GM21786 (cell line): ENCODE data around the gene ACY1.

Experiments
- ATAC-seq: cut with Tn5 transposase; IDR thresholded peaks from one replicate; pipeline ENCODE4 v1.9.1; 2021; ENCODE audit not compliant: unreplicated experiment

ACY1 gene

GRCh38 chr3:52004163-52004787, 20.9 kb downstream of the ACY1 start:
- no peak for ATAC-seq

GRCh38 chr3:52004906-52005395, 21.6 kb downstream of the ACY1 start:
- no peak for ATAC-seq

- ATAC-seq = no peak
These were observed 22.2 kb downstream of the ACY1 start for GRCh38 chr3:52005571-52005986.

GRCh38 chr3:52006017-52006819, 22.9 kb downstream of the ACY1 start:
- no peak for ATAC-seq

GRCh38 chr3:52006820-52007133, 23.4 kb downstream of the ACY1 start:
- no peak for ATAC-seq

- no peak for ATAC-seq
These were observed 24.0 kb downstream of the ACY1 start for GRCh38 chr3:52007291-52007690.

GRCh38 chr3:52010431-52010830, 27.1 kb downstream of the ACY1 start:
- no peak for ATAC-seq

GRCh38 chr3:52012699-52013098, 29.4 kb downstream of the ACY1 start:
- no peak for ATAC-seq

GRCh38 chr3:52013802-52014598, 30.7 kb downstream of the ACY1 start:
- no peak for ATAC-seq

- ATAC-seq = no peak
These were observed 31.3 kb downstream of the ACY1 start for GRCh38 chr3:52014613-52015012.

- no peak for ATAC-seq
These were observed 32.3 kb downstream of the ACY1 start for GRCh38 chr3:52015438-52016228.

GRCh38 chr3:52017586-52017985, 34.3 kb downstream of the ACY1 start:
- no peak for ATAC-seq

- no peak for ATAC-seq
These were observed 35.1 kb downstream of the ACY1 start for GRCh38 chr3:52018319-52019000.

- ATAC-seq = no peak
These were observed 36.2 kb downstream of the ACY1 start for GRCh38 chr3:52019352-52020080.

GRCh38 chr3:52020796-52021195, 37.5 kb downstream of the ACY1 start:
- no peak for ATAC-seq

GRCh38 chr3:52021489-52022268, 38.3 kb downstream of the ACY1 start:
- no peak for ATAC-seq

GRCh38 chr3:52022323-52023100, 39.2 kb downstream of the ACY1 start:
- no peak for ATAC-seq

- ATAC-seq = no peak
These were observed 39.9 kb downstream of the ACY1 start for GRCh38 chr3:52023101-52023770.
